Sigmoid colon (tissue), 7 donors: ENCODE data around the gene SETBP1. TPM values are rescaled to one million over a fixed set of nuclear protein-coding genes. Genes with fewer than 3 reads are reported as not detected.

Experiments used
- DNase-seq: peaks from one replicate; pipeline ENCODE4 v3.0.0-alpha.2; 2019
- H3K27ac ChIP-seq, 4 donors: fragments of 200-600 bp; sonication (generic); one replicate each; pipeline ENCODE4 v1.5.1; 2016 to 2019; ENCODE audit warnings: mild to moderate bottlenecking in 1 of 4
- H3K27me3 ChIP-seq, 3 donors: fragments of 200-600 bp; sonication (generic); one replicate each; pipeline ENCODE4 v1.5.1; 2019; ENCODE audit warnings: mild to moderate bottlenecking in 1 of 3
- H3K36me3 ChIP-seq, 4 donors: fragments of 200-600 bp; sonication (generic); one replicate each; pipeline ENCODE4 v1.5.1; 2016 to 2019
- H3K4me1 ChIP-seq, 4 donors: fragments of 200-600 bp; sonication (generic); one replicate each; pipeline ENCODE4 v1.5.1; 2017 to 2019
- H3K4me3 ChIP-seq, 4 donors: fragments of 200-600 bp; sonication (generic); one replicate each; pipeline ENCODE4 v1.5.1; 2017 to 2019; ENCODE audit warnings: mild to moderate bottlenecking in 2 of 4, moderate library complexity in 1 of 4
- H3K9me3 ChIP-seq, 4 donors: fragments of 200-600 bp in 3 of 4; sonication (generic) in 3 of 4; one replicate each; pipeline versions ENCODE4 v1.5.1 to v1.6.1; 2013 to 2019
- CTCF ChIP-seq, 4 experiments: fragments of 450-650 bp in 3 of 4; fragments of 200-600 bp in 1 of 4; IDR thresholded peaks; one replicate each; pipeline ENCODE4 v1.5.1; 2016 to 2019; ENCODE audit warnings: antibody characterized with exemption in 4 of 4, mild to moderate bottlenecking in 3 of 4, moderate library complexity in 2 of 4
- EP300 ChIP-seq, 4 donors: sonication (generic); formaldehyde crosslinking; IDR thresholded peaks; one replicate each; pipeline ENCODE4 v1.6.1; 2017; ENCODE audit warnings: antibody characterized with exemption in 4 of 4
- POLR2A ChIP-seq, 2 donors: fragments of 450-650 bp; IDR thresholded peaks; one replicate each; pipeline ENCODE4 v1.6.1; 2016; ENCODE audit warnings: antibody characterized with exemption in 2 of 2, mild to moderate bottlenecking in 2 of 2, moderate library complexity in 2 of 2
- POLR2AphosphoS5 ChIP-seq, 4 donors: sonication (generic); formaldehyde crosslinking; IDR thresholded peaks; one replicate each; pipeline ENCODE4 v1.6.1; 2017; ENCODE audit warnings: antibody characterized with exemption in 4 of 4
- WGBS, 2 donors: extraction: QIAGEN DNeasy Blood & Tissue Kit; methylation state at CpG; one replicate each; pipeline ENCODE4 v1.1.7; 2013; 5-methylcytosine and 5-hydroxymethylcytosine counted together
- intact Hi-C: fragments of 100-400 bp; cut with DNase I; formaldehyde crosslinking; loops from one replicate; pipeline ENCODE4 v1.15.1; 2023
- polyA plus RNA-seq, 3 donors: library from polyadenylated mRNA; stranded (reverse); fragments of 200-250 nt; gene quantifications; one replicate each; pipeline ENCODE4 v1.2.3, GENCODE V29; 2013
- total RNA-seq, 4 donors: library from RNA; depleted of rRNA; stranded (reverse); fragments of >200 nt; gene quantifications; one replicate each; pipeline ENCODE4 v1.1.0, GENCODE V29; 2016
- donor health status: healthy with polysubstance abuse.
- donor health status: Bipolar disorder and iron deficiency.
- donor health status: healthy.

Gene SETBP1
- total and polyA plus RNA-seq, 7 donors = 0.69 to 100 (median 67.9) TPM

- Histone ChIP-seq H3K9me3 (no peaks in the 10 kb centered on the region), H3K4me1 (peaks cover 0 to 18% (median 13%) of the 10 kb centered on the region in 4 donors), H3K36me3 (no peaks in the 10 kb centered on the region), H3K27ac (no peak overlapping the region), H3K4me3 (no peak overlapping the region), H3K27me3 (no peaks in the 10 kb centered on the region)
- 91% methylated on average over 1 of the region's 1 CpG for WGBS, 2 donors
- intact Hi-C loops = no loop called here
- no peak for DNase-seq
- TF ChIP-seq CTCF (IDR thresholded peaks at IDR 0.05) (no peak), POLR2A (IDR thresholded peaks at IDR 0.05) (no peak), POLR2AphosphoS5 (IDR thresholded peaks at IDR 0.05) (no peak), EP300 (IDR thresholded peaks at IDR 0.05) (no peak)
These were observed 388.9 kb downstream of the SETBP1 start for GRCh38 chr18:45069546-45069945.

GRCh38 chr18:45071956-45072355 lies 391.3 kb downstream of the SETBP1 start:
- TF ChIP-seq CTCF (IDR thresholded peaks at IDR 0.05) (no peak), POLR2AphosphoS5 (IDR thresholded peaks at IDR 0.05) (no peak), EP300 (IDR thresholded peaks at IDR 0.05) (no peak)
- no peak overlapping the region for H3K4me3 ChIP-seq
- H3K36me3 ChIP-seq = no peaks in the 10 kb centered on the region
- H3K27ac ChIP-seq = no peak overlapping the region
- intact Hi-C loops = no loop called here
- H3K9me3 ChIP-seq = no peaks in the 10 kb centered on the region
- H3K27me3 ChIP-seq = no peaks in the 10 kb centered on the region
- DNase-seq = no peak
- H3K4me1 ChIP-seq = peaks cover 0 to 4% (median under 1%) of the 10 kb centered on the region in 4 donors
- WGBS, 2 donors = 81 to 85% methylated on average over 3 of the region's 3 CpGs

- intact Hi-C loops = no loop called here
- DNase-seq = no peak
- Histone ChIP-seq H3K27ac (no peak overlapping the region), H3K4me3 (no peak overlapping the region), H3K9me3 (no peaks in the 10 kb centered on the region), H3K4me1 (no peaks in the 10 kb centered on the region), H3K36me3 (no peaks in the 10 kb centered on the region), H3K27me3 (no peaks in the 10 kb centered on the region)
- no peak for TF ChIP-seq POLR2AphosphoS5 (IDR thresholded peaks at IDR 0.05)
- TF ChIP-seq POLR2A (IDR thresholded peaks at IDR 0.05) = no peak
- no peak for TF ChIP-seq EP300 (IDR thresholded peaks at IDR 0.05)
- no peak for TF ChIP-seq CTCF (IDR thresholded peaks at IDR 0.05)
These were observed 392.9 kb downstream of the SETBP1 start for GRCh38 chr18:45073556-45073955.

- Histone ChIP-seq H3K4me3 (no peak overlapping the region), H3K27ac (no peak overlapping the region), H3K9me3 (no peaks in the 10 kb centered on the region), H3K36me3 (no peaks in the 10 kb centered on the region), H3K27me3 (no peaks in the 10 kb centered on the region), H3K4me1 (no peaks in the 10 kb centered on the region)
- WGBS, 2 donors = 75 to 84% methylated on average over 6 of the region's 6 CpGs
- intact Hi-C loops = no loop called here
- DNase-seq = no peak
- no peak for TF ChIP-seq POLR2A (IDR thresholded peaks at IDR 0.05)
- TF ChIP-seq POLR2AphosphoS5 (IDR thresholded peaks at IDR 0.05) = no peak
- TF ChIP-seq EP300 (IDR thresholded peaks at IDR 0.05) = no peak
- no peak for TF ChIP-seq CTCF (IDR thresholded peaks at IDR 0.05)
These were observed 401.0 kb downstream of the SETBP1 start for GRCh38 chr18:45081566-45082181.
